Erythroblast (primary cell): ENCODE results near the gene ST3GAL4.

Experiments used
- GATA1 ChIP-seq: IDR thresholded peaks from 2 replicates; pipeline ENCODE4 v1.6.1; 2011; ENCODE audit warnings: low read depth, mild to moderate bottlenecking, control low read depth, low read length, moderate library complexity
- POLR2A ChIP-seq: IDR thresholded peaks from 2 replicates; pipeline ENCODE4 v1.6.1; 2011; ENCODE audit warnings: mild to moderate bottlenecking, low read length

DNA sequence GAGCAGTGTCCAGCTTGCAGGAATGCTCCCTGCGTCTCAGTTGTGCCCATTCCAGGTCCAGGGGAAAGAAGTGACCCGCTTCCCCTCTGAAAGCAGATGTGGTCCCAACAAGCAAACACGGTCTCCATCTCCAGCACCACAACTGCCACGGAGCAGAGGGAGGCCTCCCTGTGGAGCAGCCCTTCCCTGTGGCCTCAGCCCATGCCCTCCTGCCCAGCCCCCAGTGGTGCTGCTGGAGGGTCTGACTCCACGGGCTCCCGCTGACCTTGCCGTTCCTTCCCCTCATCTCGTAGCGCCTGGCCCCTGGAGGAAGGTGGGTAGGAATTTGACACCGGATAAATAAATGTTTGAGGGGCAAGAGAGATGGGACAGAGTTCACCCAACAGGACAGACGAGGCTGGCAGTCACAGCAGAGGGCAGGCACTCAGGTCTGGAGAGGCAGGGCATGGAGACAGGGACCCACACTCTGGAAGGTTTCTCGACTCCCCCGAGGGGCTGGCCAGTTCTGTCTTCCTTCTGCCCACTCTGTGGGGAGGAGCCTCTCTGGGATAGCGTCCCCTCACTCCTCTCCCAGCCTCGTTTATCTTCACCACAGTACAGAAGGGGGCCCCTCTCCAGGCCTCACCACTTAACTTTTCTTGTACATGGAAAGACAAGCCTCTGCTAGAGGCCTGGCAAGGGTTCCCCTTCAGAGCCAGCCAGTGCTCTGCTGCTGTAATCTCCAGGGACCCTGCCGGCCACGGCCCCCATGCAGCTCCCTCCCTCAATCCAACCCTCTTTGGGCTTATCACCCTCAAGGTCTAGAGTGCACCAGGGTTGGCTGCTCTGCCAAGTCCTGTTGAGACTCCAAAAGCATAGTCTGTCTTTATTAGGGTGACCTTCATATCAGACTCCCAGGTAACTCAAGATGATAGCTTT, 7.5 kb upstream of the ST3GAL4 start:
- TF ChIP-seq POLR2A (no peak), GATA1 (no peak)
